Measurements from ENCODE around the gene HDDC3.

DNA sequence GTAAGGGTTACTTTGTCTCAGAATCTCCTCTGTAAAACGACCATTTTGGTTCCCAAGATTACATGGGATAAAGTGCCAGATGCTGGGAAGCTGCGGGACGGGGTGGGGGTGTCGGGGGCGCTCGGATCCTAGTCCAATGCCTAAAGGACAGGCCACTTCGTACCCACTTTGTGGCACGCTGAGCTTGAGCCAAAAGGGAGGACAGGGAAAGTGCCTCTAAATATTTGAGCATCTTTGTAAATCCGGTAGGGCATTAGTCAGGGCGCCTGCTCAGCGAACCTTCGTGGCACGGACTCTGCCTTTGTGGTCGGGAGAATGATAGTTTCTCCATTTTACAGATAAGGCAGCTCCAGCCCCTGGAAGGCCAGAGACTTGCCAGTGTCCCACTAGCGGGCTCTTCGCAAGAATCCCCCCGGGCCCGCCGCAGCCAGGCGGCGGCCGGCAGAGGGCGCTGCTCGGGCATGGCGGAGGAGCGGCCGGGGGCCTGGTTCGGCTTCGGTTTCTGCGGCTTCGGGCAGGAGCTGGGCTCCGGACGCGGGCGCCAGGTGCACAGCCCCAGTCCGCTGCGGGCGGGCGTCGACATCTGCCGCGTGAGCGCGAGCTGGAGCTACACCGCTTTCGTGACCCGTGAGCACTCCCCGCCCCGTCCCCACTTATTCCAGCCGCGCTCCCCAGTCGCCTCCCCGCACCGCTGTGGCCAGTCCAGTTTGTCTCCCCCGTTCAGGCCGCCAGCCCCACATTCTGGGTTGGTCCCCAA is 24.1 kb upstream of the HDDC3 start:
- TF ChIP-seq, protein P1, sequence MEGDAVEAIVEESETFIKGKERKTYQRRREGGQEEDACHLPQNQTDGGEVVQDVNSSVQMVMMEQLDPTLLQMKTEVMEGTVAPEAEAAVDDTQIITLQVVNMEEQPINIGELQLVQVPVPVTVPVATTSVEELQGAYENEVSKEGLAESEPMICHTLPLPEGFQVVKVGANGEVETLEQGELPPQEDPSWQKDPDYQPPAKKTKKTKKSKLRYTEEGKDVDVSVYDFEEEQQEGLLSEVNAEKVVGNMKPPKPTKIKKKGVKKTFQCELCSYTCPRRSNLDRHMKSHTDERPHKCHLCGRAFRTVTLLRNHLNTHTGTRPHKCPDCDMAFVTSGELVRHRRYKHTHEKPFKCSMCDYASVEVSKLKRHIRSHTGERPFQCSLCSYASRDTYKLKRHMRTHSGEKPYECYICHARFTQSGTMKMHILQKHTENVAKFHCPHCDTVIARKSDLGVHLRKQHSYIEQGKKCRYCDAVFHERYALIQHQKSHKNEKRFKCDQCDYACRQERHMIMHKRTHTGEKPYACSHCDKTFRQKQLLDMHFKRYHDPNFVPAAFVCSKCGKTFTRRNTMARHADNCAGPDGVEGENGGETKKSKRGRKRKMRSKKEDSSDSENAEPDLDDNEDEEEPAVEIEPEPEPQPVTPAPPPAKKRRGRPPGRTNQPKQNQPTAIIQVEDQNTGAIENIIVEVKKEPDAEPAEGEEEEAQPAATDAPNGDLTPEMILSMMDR (IDR thresholded peaks at IDR 0.05; ENCODE audit: insufficient read depth, low read depth, low read length), result peak; percentile 76
- TF ChIP-seq EZH2 (IDR thresholded peaks at IDR 0.05; ENCODE audit: insufficient read depth, low read length), result no peak
